IPS-NIHi7 (cell line): Measurements from ENCODE around the gene SLC22A14.
"Not testable (repeated sequence)": the region's sequence is repeated elsewhere in the genome, so short reads cannot be mapped to it uniquely, and the experiment has no call there.

Experiments used
- DNase-seq: peaks from one replicate; pipeline ENCODE4 v3.0.0; 2012; ENCODE audit warnings: mixed read lengths; ENCODE audit errors: extremely low spot score

SLC22A14 gene, protein sequence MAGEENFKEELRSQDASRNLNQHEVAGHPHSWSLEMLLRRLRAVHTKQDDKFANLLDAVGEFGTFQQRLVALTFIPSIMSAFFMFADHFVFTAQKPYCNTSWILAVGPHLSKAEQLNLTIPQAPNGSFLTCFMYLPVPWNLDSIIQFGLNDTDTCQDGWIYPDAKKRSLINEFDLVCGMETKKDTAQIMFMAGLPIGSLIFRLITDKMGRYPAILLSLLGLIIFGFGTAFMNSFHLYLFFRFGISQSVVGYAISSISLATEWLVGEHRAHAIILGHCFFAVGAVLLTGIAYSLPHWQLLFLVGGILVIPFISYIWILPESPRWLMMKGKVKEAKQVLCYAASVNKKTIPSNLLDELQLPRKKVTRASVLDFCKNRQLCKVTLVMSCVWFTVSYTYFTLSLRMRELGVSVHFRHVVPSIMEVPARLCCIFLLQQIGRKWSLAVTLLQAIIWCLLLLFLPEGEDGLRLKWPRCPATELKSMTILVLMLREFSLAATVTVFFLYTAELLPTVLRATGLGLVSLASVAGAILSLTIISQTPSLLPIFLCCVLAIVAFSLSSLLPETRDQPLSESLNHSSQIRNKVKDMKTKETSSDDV

DNA sequence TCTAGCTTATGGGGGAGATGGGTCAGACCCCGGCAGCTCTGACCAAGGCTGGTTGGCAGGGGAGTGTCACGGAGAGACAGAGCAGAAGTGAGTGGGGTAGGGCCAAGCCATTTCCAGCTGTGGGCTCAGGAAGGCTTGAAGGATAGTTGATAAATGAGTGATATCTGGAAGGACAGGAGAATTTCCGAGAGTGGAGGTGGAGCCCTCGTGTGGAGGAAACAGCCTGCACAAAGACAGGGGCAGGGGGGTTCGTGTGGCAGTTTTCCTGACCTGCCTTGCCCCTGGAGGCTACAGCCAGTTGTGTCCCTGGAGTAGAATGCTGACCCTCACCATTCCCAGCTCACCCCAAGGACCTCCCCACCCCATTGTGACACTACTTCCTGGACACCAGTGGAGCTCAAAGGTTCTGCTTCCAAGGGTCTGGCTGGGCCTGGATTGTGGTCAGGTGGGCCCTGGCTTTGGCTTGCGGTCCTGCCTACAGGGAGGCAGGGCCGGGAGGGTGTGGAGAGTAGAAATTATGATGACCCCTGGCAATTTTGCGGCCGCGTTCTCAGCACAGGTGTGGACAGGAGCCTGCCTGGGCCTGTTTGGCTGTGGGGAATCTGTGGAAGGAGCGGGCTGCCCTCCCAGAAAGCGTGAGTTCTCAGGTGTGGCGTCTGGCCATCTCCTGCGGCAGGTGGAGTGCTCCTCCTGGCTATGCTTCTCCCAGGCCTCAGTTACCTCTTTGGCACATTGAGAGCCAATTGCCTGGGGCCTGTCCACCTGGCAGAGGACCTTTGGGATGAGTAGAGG is at the start of gene SLC22A14:
Gene SLC22A14 (plus strand): TSS at position 400 of the 792 bp plus-strand sequence. CDS start 23,733 bp downstream, outside the sequence.
- peak; percentile 65 for DNase-seq

DNA sequence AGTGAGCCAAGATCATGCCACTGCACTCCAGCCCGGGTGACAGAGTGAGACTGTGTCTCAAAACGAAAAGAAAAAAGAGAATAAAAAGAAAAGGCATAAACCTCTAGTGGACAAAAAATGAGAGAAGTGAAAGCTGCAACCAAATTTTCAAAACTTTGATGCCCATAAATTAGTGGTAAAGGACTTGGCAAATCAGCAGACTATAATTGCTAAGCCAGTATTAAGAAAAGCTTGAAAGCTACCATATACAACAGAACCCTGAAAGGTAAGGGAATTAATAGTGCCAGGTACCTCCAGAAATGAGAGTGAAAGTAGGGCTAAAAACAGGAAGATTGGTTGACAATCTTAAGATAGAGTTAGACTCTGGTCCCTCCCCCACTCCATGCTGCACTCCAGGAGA is 49.4 kb upstream of the SLC22A14 start:
- no peak for DNase-seq

DNA sequence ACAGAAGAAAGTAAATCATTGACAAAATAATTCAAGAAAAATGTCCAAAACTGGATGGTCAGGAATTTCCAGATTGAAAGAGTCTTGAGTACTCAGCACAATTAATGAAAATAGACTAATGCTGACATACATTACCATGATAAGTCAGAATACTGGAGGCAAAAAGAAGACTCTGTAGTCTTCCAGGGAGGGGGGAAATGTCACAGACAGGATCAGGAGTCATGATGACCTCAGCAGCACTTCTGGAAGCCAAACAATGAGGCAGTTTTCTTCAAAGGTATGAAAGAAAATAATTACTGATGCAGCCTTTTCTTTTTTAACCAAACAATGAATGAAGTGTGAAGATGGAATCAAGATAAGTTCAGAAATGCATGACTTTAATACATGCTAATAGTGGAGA is 46.6 kb upstream of the SLC22A14 start:
- no peak for DNase-seq

DNA sequence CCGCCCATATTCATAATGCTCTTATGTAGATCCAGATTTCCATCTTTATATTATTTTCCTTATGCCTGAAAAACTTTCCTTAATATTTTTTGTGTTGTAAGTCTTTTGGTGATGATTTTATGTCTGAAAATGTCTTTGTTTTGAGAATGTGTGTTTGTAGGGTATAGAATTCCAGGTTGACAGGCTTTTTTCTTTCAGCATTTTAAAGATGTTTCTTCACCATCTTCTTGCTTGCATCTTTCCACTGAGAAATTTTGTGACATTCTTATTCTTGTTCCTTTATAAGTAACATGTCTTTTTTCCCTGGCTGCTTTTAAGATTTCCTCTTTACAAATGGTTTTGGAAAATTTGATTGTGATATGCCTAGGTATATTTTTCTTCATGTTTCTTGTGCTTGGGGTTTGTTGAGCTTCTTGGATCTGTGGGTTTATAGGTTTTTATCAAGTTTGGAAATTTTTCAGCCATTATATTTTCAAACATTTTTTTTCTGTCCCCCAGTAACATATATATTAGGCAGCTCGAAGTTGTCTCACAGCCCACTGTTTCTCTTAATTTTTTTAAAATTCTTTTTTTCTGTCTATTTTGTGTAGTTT is 43.6 kb upstream of the SLC22A14 start:
- DNase-seq, result no peak

DNA sequence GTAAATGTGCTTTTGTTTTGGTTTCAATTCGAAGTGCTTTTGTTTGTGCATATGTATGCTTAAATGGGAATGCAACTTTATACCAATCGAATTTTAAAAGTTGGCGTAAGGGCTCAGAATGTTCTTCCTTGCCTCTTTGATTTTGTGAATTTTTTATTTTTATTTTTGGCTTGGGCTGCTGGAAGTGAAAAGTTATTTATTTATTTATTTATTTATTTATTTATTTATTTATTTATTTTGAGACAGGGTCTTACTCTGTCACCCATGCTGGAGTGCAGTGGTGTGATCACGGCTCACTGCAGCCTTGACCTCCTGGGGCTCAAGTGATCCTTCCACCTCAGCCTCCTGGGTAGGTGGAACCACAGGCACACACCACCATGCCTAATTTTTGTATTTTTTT is 39.3 kb upstream of the SLC22A14 start:
- not testable (repeated sequence) for DNase-seq

DNA sequence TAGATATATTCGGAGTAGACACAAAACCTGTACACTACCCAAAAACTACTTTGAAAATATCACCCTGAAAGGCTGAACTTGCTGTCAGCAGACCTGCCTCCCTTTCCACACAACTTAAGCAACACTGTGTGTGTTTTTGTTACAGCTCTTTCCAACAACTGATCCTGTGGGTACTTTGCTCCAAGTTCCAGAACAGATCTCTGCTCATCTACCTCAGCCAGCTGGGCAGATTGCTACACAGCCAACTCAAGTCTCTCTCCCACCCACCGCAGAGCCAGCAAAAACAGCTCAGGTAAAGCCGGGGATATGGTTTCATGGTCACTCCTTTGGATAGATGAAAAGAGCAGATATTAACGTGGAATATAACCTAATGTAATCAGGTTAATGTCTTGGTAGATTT is 36.2 kb upstream of the SLC22A14 start:
- DNase-seq, result no peak

DNA sequence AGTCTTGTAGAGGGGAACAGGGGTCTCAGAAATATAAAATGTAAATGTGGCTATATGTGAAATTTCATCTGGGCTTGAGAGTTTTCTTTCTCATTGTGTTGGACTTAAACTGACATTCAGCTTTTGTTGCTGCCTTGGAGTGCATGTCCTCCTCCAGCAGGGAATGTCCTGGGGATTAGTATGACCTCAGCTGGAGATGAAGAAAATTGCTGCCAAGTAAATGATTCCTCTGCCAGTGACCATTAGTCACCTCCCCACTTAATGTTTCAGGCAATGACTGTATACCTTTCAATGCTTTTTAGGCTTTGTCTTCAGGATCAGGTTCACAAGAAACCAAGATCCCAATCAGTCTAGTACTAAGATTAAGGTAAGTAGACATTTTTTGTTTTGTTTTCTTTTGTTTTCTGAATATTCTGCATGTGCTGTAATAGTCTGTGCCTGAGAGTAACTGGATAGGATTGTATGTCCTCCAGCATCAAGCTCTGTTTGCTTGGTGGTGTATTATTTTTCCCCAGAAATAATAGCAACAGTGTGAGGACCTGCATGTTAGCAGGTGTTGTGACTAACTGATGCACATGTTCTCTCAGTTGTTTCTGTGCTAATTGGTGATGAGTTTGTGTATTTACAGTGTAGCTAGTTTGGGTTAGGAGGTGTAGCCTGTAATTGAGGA is 34.6 kb upstream of the SLC22A14 start:
- no peak for DNase-seq

DNA sequence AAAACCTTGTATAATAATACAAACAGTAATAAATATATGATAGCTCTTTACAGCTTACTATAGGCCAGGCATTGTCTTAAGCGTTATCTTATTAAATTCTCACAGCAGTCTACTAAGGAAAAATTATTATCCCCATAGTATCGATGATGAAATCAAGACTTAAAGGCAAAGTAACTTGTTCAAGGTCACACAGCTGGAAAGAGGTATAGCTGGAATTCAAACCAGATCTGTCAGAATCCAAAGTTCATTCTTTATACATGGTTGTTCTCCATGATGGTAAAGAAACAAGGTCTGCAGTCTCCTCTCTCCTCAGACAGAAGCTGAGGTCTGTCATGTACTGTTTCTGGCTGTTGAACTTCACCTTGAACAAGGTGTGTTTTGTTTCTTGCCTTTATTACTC is 31.9 kb upstream of the SLC22A14 start:
- DNase-seq, result no peak

DNA sequence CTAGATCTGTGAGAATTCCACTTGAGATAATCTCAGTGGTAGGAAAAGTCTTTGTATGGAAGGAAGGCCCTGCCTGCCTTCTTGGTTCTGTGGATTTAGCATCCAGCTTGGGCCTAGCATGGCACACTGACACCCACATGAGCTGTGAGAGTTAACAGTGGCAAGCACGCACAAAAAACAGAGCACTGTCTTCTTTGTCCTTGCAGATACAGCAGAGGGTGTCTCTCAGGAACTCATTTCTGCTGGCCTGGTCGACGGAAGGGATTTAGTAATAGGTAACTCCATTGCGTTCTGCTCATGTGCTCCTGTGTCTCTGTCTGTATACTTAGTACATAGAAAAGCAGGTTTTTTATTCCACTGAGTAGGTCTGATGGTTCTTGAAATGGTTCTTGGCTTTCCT is 30.9 kb upstream of the SLC22A14 start:
- DNase-seq, result no peak

DNA sequence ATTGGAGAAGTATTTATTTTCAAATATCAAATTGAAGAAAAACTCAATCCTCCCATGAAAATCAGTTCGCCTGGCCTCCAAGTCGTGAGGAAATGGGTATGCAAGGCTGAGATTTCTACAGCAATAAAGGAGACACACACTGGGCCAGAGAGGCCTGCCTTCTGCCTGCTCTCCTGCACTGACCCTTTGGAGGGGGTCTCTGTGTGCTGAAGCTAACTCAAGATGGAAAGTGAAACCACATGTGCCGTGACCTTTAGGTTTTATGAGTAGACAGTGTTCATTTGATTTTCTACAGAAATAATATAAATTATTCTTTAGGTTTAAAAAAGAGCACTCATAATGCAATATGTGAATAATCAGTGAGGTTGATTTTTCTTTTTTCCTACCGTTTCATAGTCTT is 28.4 kb upstream of the SLC22A14 start:
- no peak for DNase-seq

DNA sequence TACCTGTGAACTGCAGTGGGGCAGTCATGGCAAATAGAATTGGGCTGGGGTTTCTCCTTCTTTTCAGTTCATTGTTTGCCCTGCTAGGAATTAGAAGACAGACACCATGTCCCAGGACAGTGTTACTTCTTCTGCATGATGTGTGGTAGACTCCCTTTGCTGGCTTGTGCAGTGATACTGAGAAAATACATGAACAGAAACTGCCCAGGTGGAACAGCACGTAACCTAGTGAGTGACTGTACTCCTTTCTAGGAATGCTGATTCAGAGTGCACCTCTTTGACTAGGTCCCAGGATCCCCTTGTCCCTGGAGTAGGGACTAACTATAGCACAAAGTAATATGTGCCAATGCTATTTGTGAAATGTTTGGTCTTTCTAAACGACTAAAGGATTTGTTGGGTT is 27.2 kb upstream of the SLC22A14 start:
- no peak for DNase-seq

DNA sequence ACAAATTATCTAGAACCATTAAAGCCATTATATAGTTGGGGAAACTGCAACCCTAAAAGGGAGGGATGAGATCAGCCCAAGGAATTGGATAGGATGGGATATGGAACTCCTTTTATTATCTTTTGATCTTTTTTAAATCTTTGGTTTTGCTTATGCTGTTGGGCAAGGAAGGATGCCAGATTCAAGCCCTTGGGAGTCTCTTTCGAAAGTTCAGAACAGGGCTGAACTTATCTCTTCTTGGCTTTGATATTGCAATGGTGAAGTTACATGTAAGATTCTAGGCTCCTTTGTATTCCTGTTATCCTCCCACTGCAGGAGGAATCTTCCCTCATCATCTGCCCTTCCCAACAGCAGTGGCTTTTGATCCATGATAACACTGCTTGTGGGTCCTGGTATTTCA is 26.5 kb upstream of the SLC22A14 start:
- DNase-seq, result no peak

DNA sequence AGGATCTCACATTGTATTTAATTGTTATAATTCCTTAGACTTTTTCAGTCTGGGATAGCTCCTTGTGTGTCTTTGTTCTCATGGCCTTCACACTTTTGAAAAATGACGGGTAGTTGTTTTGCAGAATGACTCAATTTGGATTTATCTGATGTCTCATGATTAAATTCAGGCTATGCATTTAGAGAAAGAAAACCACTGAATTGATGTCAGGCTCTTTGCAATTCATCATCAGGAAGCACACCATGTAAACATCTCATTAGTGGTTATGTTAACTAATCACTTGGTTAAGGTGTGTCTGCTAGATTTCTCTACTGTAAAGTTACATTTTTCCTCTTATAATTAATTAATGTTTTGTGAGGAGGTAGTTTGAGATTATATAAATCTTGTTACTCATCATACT is 24.5 kb upstream of the SLC22A14 start:
- no peak for DNase-seq

DNA sequence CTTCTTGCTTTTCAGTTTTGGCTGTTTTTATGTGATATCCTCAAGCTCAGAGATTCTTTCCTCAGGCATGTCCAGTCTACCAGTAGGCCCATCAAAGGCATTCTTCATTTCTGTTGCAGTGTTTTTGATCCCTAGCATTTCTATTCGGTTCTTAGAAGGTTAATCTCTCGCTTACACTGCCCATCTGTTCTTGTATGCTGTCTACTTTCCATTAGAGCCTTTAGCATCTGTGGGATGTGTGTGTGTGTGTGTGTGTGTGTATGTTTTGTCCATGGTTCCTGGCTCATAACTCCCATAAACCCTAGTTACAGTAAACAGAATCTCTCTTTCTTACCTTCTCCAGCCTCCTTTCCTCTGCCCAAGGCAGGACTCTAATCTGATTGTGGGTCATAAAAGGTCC is 21.6 kb upstream of the SLC22A14 start:
- no peak for DNase-seq

DNA sequence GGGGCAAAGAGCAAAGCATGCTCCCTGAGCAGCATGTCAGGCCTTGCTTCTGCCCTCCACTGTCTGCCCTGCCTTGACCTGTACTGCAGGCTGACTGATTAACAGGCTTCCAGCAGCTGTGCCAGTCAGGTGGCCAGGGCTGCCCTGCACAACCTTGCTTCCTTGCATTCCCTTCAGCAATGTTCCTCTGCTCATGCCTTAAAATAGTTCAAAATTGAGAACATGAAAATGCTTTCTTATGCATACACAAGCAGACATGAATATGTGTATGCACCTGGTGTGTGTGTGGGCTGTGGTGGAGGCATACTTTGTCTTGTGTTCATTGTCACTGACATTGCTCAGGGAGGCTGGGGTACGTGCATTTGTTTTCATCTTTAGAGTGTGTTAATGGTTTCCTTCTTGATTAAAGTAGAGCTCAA is 17.7 kb upstream of the SLC22A14 start:
- DNase-seq, result no peak

DNA sequence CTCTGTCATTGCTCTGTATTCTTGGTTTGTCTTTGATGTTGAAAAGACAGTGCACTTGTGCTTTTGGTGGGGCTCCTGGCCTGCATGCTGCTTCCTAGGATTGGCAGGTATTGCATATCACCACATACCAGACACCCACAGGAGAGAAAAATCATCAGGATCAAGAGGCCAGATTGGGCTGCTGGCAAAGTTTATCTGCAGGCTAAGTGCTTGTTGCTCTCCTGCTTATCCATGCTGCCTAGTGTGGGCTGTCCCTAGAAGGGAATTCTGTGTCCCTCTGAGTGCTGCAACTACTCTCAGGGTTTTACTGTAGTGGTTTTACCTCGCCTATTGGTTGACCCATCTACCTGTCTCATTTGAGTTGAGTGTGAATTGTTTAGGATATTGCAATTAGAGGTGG is 17.3 kb upstream of the SLC22A14 start:
- no peak for DNase-seq

DNA sequence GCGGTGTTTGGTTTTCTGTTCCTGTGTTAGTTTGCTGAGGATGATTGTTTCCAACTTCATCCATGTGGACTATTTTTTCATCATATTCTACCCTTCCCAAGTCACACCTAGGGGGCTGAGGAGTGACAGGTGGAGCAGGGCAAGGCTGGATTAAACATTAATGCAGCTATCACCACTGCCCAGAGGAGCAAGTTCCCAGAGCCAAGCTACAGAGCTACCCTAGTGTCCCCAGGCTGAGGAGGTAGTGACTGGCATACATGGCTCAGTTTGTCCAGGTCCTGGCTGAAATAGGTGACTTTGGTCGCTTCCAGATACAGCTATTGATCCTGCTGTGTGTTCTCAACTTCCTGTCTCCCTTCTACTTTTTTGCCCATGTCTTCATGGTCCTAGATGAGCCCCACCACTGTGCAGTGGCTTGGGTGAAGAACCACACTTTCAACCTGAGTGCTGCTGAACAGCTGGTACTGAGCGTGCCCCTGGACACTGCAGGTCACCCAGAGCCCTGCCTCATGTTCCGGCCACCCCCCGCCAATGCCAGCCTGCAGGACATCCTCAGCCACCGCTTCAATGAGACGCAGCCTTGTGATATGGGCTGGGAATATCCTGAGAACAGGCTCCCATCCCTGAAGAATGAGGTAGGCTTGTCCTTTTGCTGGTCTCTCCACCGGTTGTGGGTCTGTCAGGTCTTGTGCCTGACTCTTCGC is 16.3 kb upstream of the SLC22A14 start, which contains the start of gene SLC22A13:
Gene SLC22A13 (plus strand): TSS at position 209 of the 704 bp plus-strand sequence. CDS start 49 bp downstream, at position 258.
- DNase-seq, result no peak

DNA sequence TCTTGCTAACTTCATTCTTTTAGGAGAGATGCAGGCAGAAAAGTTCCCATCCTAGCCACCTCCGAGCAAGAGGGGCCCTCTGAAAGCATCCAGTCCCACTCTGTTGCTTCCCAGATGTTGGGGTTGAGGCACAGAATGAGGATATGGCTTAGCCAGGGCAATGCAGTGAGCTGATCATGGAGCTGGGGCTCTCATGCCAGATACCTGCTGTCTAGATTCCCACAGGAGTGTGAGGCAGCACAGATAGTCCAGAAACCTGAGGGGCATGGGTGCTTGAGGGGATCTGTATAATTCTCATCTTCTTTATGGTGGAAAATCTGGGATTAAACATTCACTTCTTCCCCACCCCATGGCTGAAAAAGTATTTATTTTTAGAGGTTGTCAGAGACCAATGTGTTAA is 15.3 kb upstream of the SLC22A14 start:
- DNase-seq, result no peak

DNA sequence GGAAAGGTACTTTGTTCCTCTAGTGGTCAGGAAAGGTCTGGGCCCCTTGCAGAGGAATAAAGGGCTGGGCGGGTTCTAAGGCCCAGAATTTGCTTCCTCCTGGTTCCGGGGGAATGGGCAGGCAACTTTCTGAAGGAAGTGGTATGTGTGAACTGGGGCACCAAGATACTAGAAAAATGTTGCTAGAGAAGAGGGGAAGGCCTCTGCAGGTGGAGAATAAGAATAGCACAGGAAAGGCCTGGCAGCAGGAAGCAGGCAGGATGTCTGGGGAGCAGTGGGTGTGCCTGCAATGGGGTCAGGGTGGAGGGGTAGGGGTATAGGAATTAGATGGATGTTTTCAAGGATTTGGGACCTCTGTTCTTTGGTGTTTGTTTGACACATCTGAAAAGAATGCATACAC is 14.4 kb upstream of the SLC22A14 start:
- DNase-seq, result peak; percentile 38

DNA sequence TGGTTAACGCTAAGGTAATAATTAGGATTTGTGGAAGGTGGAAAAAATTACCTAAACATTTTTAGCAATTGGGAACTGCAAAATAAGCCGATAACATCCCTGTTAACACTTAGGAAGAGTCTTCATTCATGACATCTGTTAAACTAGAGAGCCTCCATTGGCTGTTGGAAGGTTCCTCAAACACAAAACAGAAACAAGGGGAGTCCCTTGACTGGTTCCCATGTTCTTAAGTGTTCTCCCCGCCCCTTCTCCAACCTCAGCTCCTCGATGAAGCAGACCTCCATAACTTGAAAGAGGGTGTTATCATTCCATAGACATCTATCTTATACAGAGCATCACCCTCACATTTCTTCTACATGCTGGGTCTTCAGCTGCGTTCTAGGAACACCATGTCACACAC is 14.0 kb upstream of the SLC22A14 start:
- DNase-seq, result no peak

DNA sequence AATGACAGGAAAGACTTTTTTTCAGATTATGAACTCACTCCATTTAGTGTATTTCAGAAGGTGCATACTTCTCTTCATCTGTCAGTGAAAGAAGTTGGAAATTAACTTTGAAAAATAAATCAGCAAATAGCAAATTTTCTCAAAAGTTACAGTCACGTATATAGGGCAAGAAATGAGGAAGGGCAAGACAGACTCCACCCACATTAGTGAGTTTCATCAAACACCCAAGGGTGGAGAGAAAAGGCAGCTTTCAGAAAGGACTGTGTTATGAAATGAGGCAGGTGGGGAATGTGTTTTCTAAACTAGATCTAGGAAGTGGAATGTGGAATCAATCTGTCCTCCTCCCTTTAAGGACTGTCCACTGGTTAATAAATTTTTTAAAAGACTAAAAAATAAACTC is 13.6 kb upstream of the SLC22A14 start:
- no peak for DNase-seq
